ENCODE results near the gene ABHD1.
"Not testable (repeated sequence)": the region's sequence is repeated elsewhere in the genome, so short reads cannot be mapped to it uniquely, and the experiment has no call there.

Gene ABHD1

GRCh38 chr2:27175330-27175729, 51.7 kb downstream of the ABHD1 start:
- no peak for DNase-seq

GRCh38 chr2:27175781-27176180, 52.2 kb downstream of the ABHD1 start:
- not testable (repeated sequence) for DNase-seq

DNA sequence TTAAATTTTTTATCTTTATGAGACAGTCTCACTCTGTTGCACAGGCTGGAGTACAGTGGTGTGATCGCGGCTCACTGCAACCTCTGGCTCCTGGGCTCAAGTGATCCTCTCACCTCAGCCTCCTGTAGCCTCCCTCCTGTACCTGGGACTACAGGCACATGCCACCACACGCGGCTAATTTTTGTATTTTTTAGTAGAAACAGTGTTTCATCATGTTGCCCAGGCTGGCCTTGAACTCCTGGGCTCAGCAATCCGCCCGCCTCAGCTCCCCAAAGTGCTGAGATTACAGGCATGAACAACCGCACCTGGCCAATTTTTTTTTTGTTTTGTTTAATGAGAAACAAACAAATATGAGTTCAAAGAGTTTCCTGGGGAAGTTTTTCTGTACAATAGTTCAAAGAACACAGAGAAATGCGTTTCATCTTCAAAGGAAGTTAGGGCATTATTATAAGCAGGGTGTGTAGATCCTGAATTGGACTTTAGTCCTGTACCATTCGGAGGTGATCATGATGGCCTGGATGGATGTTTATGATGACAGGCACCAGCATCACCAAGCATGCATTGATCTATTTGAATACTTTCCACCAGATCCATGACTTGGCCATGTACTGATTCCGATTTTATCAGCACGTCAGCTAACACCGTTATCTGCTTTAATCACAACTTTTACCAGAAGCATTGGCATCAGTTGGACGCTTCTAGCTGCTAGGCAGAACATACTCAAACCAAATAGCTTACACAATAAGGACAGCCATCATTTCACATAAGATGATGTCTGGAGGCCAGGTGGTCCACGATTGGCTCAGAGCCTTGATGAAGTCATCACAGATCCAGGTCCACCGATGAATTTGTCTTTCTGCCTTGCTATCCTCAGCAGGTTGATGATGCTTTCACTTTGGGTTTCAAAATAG, 54.1 kb downstream of the ABHD1 start:
- no peak for DNase-seq

GRCh38 chr2:27178469-27178868, 54.9 kb downstream of the ABHD1 start:
- DNase-seq = no peak

- DNase-seq = no peak
These were observed 55.9 kb downstream of the ABHD1 start for GRCh38 chr2:27179344-27180000.

Measured in NCI-H510A (cell line).